Measurements from ENCODE around the gene TBC1D9B. TPM values are rescaled to one million over a fixed set of nuclear protein-coding genes. Genes with fewer than 3 reads are reported as not detected.
"Not testable (repeated sequence)": the region's sequence is repeated elsewhere in the genome, so short reads cannot be mapped to it uniquely, and the experiment has no call there.

Gene TBC1D9B
- total RNA-seq, 1 donor from 2014 or later: 138 TPM

DNA sequence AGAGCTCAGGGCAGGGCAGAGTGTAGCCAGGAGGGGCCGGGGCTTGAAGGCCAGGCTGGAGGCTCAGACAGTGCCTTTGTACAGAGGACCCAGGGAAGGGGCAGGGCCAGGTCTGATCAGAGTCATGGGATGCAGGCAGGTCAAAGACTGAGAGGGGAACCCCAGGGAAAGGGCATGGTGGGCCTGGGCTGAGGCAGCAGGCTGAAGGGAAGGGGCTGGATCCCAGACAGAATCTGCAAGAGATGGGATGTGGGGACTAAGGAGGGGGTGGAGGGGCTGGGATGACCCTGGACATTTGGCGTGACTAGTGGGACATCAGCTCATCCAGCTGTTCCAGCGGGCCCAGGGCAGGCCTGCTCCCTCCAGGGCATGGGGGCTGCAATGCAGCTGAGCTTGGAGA is 33.6 kb downstream of the TBC1D9B start:
- Mint-ChIP-seq H3K36me3 (ENCODE audit: low read depth, unreplicated experiment) (peaks cover 30% of the 10 kb centered on the region), H3K9me3 (ENCODE audit: unreplicated experiment) (no peaks in the 10 kb centered on the region), H3K4me3 (ENCODE audit: unreplicated experiment) (no peak overlapping the region), H3K4me1 (ENCODE audit: unreplicated experiment) (no peaks in the 10 kb centered on the region), H3K27ac (ENCODE audit: unreplicated experiment) (no peak overlapping the region), H3K27me3 (ENCODE audit: unreplicated experiment) (peaks cover 9% of the 10 kb centered on the region)
- TF ChIP-seq, protein P1, sequence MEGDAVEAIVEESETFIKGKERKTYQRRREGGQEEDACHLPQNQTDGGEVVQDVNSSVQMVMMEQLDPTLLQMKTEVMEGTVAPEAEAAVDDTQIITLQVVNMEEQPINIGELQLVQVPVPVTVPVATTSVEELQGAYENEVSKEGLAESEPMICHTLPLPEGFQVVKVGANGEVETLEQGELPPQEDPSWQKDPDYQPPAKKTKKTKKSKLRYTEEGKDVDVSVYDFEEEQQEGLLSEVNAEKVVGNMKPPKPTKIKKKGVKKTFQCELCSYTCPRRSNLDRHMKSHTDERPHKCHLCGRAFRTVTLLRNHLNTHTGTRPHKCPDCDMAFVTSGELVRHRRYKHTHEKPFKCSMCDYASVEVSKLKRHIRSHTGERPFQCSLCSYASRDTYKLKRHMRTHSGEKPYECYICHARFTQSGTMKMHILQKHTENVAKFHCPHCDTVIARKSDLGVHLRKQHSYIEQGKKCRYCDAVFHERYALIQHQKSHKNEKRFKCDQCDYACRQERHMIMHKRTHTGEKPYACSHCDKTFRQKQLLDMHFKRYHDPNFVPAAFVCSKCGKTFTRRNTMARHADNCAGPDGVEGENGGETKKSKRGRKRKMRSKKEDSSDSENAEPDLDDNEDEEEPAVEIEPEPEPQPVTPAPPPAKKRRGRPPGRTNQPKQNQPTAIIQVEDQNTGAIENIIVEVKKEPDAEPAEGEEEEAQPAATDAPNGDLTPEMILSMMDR (IDR thresholded peaks at IDR 0.05; ENCODE audit: unreplicated experiment): no peak
- no peak for DNase-seq (ENCODE audit: low spot score)

DNA sequence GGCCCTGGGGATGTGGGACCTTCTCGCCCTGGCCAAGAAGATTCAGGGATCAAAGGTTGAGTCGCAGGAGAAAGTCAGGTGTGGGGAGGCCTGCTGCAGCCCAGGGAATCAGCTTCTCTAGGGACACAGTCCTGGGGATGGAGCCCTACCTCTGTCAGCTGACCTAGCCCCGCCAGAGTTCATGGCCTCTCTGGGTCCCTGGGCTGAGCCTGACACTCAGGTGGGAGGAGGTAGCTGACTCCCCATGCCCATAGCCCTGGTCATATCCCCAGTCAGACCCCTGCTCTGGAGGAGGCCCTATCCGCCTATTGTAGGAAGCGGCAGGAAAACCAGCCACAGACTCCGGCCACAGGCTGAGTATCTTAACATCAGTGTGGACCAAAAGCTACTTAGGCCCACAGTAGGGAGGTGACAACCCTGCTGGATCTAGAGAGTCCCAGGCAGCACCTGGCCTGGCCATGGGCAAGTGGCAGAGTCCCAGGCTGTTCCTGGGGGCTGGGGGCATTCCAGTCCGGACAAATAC is 34.0 kb downstream of the TBC1D9B start:
- Mint-ChIP-seq H3K9me3 (ENCODE audit: unreplicated experiment) (no peaks in the 10 kb centered on the region), H3K36me3 (ENCODE audit: low read depth, unreplicated experiment) (peaks cover 30% of the 10 kb centered on the region), H3K4me1 (ENCODE audit: unreplicated experiment) (no peaks in the 10 kb centered on the region), H3K27ac (ENCODE audit: unreplicated experiment) (no peak overlapping the region), H3K4me3 (ENCODE audit: unreplicated experiment) (no peak overlapping the region), H3K27me3 (ENCODE audit: unreplicated experiment) (peaks cover 9% of the 10 kb centered on the region)
- TF ChIP-seq, protein P1 (IDR thresholded peaks at IDR 0.05; ENCODE audit: unreplicated experiment): no peak
- no peak for DNase-seq (ENCODE audit: low spot score)

DNA sequence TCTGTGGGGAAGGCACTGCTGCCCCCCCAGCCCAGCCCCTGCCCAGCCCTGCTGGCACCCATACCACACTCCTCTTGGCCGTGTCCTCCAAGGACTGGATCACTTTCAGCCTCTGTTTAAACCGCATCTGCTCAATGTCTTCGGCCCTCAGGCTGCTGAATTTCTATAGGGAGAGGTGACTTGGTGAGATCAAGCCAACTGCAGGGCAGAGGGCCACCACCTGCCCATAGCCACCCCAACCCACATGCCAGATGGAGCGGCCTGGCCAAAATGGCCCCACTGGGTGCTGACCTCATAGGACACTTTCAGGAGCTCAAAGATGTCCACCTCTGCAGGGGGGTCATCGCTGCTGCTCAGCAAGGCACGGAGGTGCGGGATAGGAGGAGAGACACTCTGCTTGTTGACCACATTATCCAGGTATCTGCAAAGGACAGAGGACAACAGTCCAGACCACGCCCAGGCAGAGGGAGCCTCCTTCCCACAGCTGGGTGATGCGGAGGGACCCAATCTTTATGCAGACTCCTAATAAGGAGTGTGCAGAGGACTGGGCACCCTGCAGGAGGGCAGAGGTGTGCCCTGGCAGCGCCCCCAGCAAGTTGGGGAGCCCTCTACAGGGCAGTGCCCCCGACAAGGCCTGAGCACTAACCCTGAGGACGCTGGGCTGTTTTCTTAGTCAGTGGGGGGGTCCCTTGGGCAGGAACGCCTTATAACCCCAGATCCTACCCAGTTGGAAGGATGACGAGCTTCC is 34.7 kb downstream of the TBC1D9B start:
- Mint-ChIP-seq H3K4me1 (ENCODE audit: unreplicated experiment) (no peaks in the 10 kb centered on the region), H3K9me3 (ENCODE audit: unreplicated experiment) (no peaks in the 10 kb centered on the region), H3K36me3 (ENCODE audit: low read depth, unreplicated experiment) (peaks cover 28% of the 10 kb centered on the region), H3K4me3 (ENCODE audit: unreplicated experiment) (no peak overlapping the region), H3K27ac (ENCODE audit: unreplicated experiment) (no peak overlapping the region), H3K27me3 (ENCODE audit: unreplicated experiment) (peaks cover 13% of the 10 kb centered on the region)
- no peak for DNase-seq (ENCODE audit: low spot score)
- TF ChIP-seq, protein P1 (IDR thresholded peaks at IDR 0.05; ENCODE audit: unreplicated experiment): no peak

DNA sequence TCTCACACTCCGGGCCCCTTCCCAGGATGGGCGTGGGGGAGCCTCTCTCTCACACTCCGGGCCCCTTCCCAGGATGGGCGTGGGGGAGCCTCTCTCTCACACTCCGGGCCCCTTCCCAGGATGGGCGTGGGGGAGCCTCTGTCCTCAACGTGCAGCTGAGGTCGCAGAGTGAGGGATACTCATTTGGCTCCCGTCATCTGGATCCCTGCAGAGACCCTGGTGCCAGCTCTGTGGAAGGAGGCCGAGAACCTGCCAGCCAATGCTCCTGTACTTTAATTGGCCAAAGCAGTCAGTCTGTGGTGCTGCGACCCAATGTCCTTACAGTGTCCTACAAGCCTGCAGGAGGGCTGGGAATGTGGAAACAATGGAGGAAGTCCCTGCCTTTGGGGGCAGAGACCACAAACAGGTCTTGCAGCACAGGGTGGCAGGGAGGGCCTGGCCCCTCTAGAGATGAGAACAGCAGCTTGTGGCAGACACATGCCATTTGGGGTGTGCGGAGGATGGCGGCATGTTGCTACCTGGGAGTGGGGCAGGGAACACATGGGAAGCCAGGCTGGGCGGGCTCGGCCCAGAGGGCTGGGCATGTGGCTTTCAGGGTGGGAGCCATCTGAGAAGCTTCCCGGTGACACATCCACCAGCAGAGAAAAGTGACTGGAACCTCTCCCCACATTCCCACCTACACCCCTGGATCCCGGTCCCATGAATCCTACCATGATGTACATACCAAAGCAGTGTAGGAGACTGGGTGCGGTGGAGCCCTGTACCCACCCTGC is 35.5 kb downstream of the TBC1D9B start:
- Mint-ChIP-seq H3K27ac (ENCODE audit: unreplicated experiment) (no peak overlapping the region), H3K27me3 (ENCODE audit: unreplicated experiment) (peaks cover 10% of the 10 kb centered on the region), H3K4me1 (ENCODE audit: unreplicated experiment) (no peaks in the 10 kb centered on the region), H3K36me3 (ENCODE audit: low read depth, unreplicated experiment) (peaks cover 25% of the 10 kb centered on the region), H3K9me3 (ENCODE audit: unreplicated experiment) (no peaks in the 10 kb centered on the region), H3K4me3 (ENCODE audit: unreplicated experiment) (no peak overlapping the region)
- no peak for DNase-seq (ENCODE audit: low spot score)
- TF ChIP-seq, protein P1 (IDR thresholded peaks at IDR 0.05; ENCODE audit: unreplicated experiment): no peak

DNA sequence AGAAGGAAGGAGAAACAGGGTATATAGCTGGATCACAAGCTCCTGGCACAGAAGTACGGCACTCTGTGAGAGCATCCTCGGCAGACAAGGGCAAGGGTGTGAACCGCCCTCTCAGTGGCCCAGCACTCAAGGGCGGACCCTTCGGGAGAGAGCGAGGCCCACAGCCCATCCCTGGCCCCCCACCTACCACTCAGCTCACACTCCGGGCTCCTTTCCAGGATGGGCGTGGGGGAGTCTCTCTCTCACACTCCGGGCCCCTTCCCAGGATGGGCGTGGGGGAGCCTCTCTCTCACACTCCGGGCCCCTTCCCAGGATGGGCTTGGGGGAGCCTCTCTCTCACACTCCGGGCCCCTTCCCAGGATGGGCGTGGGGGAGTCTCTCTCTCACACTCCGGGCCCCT is 36.2 kb downstream of the TBC1D9B start:
- Mint-ChIP-seq H3K27me3 (ENCODE audit: unreplicated experiment) (peaks cover 15% of the 10 kb centered on the region), H3K4me3 (ENCODE audit: unreplicated experiment) (peak overlapping the region; percentile 42), H3K36me3 (ENCODE audit: low read depth, unreplicated experiment) (peaks cover 25% of the 10 kb centered on the region)
- H3K9me3 Mint-ChIP-seq (ENCODE audit: unreplicated experiment); H3K27ac Mint-ChIP-seq (ENCODE audit: unreplicated experiment); H3K4me1 Mint-ChIP-seq (ENCODE audit: unreplicated experiment); DNase-seq (ENCODE audit: low spot score): not testable (repeated sequence)
